ENCODE results near the gene SSUH2.

- TF ChIP-seq ZEB2 (IDR thresholded peaks at IDR 0.05) (no peak), POLR2A (conservative IDR thresholded peaks at IDR 0.05) (no peak)
Measured at GRCh38 chr3:8629151-8630021, 15.2 kb downstream of the SSUH2 start.

Data from K562 (cell line).